ENCODE data around the gene BNC2. TPM values are rescaled to one million over a fixed set of nuclear protein-coding genes. Genes with fewer than 3 reads are reported as not detected.

The BNC2 gene
- total and polyA plus RNA-seq, 2 of the 4 experiments (the other 2 are of a cell fraction), result 15.5 to 45.2 TPM

DNA sequence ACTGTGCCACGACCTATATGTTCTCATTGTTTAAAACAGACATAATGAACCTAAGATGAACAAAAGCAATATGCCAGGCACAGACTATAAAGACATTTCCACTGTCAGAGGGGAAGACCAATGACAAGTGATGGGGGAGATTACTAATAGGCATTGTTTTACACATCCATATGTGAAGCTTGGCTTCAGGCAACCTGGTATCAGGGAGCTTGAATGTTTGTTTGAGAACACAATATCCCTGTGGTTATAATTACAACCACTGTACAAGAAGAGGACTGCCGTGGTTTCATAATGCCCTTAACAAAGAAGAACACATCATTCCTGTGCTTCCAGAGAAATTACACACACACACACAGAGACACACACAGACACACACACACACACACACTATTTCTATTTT, 385.7 kb downstream of the BNC2 start:
- Histone ChIP-seq H4K20me1 (ENCODE audit: insufficient read depth, low read length) (no peaks in the 10 kb centered on the region), H3K36me3 (ENCODE audit: control insufficient read depth, insufficient read depth, low read length) (no peaks in the 10 kb centered on the region), H3K14ac (replicated peaks; ENCODE audit: low read depth, low read length) (no peak overlapping the region; the same call in 1 of the 2 replicates), H3K79me1 (ENCODE audit: low read depth in 1 of 2, low read length in 2 of 2) (peaks cover 17 to 25% of the 10 kb centered on the region in 2 experiments; a peak in 3 of 4 replicates), H3K27ac (ENCODE audit: insufficient read depth, low read length) (no peak overlapping the region), H2BK120ac (ENCODE audit: low read depth, low read length) (no peak overlapping the region), H3K4ac (ENCODE audit: low read depth, low read length) (no peak overlapping the region), H4K91ac (ENCODE audit: insufficient read depth, low read depth, low read length) (no peak overlapping the region), H3K9me3 (ENCODE audit: control insufficient read depth, insufficient read depth, low read length) (no peaks in the 10 kb centered on the region), H3K4me1 (ENCODE audit: control insufficient read depth, insufficient read depth, low read length) (peaks cover 8% of the 10 kb centered on the region), H2AFZ (replicated peaks; ENCODE audit: low read length, poor library complexity) (no peak overlapping the region), H3K4me2 (ENCODE audit: low read depth, low read length) (no peak overlapping the region), H3K4me3 (ENCODE audit: insufficient read depth, low read depth, low read length) (no peak overlapping the region), H3K56ac (ENCODE audit: extremely low read depth, insufficient read depth, low read length) (no peak overlapping the region), H3K9ac (ENCODE audit: low read depth, low read length) (no peak overlapping the region), H3K27me3 (ENCODE audit: control insufficient read depth, insufficient read depth, low read length) (no peaks in the 10 kb centered on the region), H2AK9ac (replicated peaks; ENCODE audit: low read depth, low read length, poor library complexity) (no peak overlapping the region), H3K9me1 (ENCODE audit: insufficient read depth, low read length) (no peaks in the 10 kb centered on the region; the same call in 1 of the 2 replicates), H4K8ac (ENCODE audit: low read depth in 2 of 2, low read length in 2 of 2) (no peak overlapping the region), H2AK5ac (ENCODE audit: low read depth, low read length) (no peak overlapping the region), H3K18ac (ENCODE audit: low read depth, low read length) (no peak overlapping the region), H3K23ac (ENCODE audit: low read depth, low read length) (no peak overlapping the region), H4K5ac (ENCODE audit: low read depth, low read length) (no peak overlapping the region), H2BK5ac (ENCODE audit: low read depth, low read length, poor library complexity, severe bottlenecking) (no peak overlapping the region), H2BK15ac (ENCODE audit: low read depth, low read length) (no peak overlapping the region), H2BK20ac (ENCODE audit: low read depth, low read length) (no peak overlapping the region)
- in situ Hi-C loops (cut with MboI; ENCODE audit: low sequenced_read_pairs) (loop anchor here (25.0 kb wide), 1 partner anchor 978 kb away; no protein-coding TSS in a partner anchor), intact Hi-C loops (cut with micrococcal nuclease) (no loop called here), dilution Hi-C loops (cut with HindIII; ENCODE audit: low sequenced_read_pairs, unreplicated experiment) (no loop called here)
- TF ChIP-seq, protein P1, sequence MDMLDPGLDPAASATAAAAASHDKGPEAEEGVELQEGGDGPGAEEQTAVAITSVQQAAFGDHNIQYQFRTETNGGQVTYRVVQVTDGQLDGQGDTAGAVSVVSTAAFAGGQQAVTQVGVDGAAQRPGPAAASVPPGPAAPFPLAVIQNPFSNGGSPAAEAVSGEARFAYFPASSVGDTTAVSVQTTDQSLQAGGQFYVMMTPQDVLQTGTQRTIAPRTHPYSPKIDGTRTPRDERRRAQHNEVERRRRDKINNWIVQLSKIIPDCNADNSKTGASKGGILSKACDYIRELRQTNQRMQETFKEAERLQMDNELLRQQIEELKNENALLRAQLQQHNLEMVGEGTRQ (IDR thresholded peaks at IDR 0.05; ENCODE audit: low read depth, low read length), result no peak
- TF ChIP-seq RAD21 (IDR thresholded peaks at IDR 0.05; ENCODE audit: low read length) (no peak), RFX5 (IDR thresholded peaks at IDR 0.05; ENCODE audit: low read depth, low read length) (no peak), CHD1 (IDR thresholded peaks at IDR 0.05; ENCODE audit: low read depth, low read length) (no peak), FOS (IDR thresholded peaks at IDR 0.05; ENCODE audit: low read depth, low read length) (no peak), SMC3 (IDR thresholded peaks at IDR 0.05; ENCODE audit: low read depth, low read length) (no peak), BHLHE40 (IDR thresholded peaks at IDR 0.05; ENCODE audit: low read depth, low read length) (no peak), MXI1 (IDR thresholded peaks at IDR 0.05; ENCODE audit: borderline replicate concordance, low read depth, low read length) (no peak), CEBPB (IDR thresholded peaks at IDR 0.05; ENCODE audit: low read depth, low read length) (no peak), RCOR1 (IDR thresholded peaks at IDR 0.05; ENCODE audit: insufficient replicate concordance, low read length) (no peak), MAFK (IDR thresholded peaks at IDR 0.05; ENCODE audit: low read depth, low read length) (no peak), NFE2L2 (IDR thresholded peaks at IDR 0.05; ENCODE audit: low read depth, low read length) (no peak), MAZ (IDR thresholded peaks at IDR 0.05; ENCODE audit: borderline replicate concordance, low read depth, low read length) (no peak)
- TF ChIP-seq, protein P2, sequence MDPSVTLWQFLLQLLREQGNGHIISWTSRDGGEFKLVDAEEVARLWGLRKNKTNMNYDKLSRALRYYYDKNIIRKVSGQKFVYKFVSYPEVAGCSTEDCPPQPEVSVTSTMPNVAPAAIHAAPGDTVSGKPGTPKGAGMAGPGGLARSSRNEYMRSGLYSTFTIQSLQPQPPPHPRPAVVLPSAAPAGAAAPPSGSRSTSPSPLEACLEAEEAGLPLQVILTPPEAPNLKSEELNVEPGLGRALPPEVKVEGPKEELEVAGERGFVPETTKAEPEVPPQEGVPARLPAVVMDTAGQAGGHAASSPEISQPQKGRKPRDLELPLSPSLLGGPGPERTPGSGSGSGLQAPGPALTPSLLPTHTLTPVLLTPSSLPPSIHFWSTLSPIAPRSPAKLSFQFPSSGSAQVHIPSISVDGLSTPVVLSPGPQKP (IDR thresholded peaks at IDR 0.05; ENCODE audit: borderline replicate concordance, low read depth, low read length), result no peak
- TF ChIP-seq, protein P3, sequence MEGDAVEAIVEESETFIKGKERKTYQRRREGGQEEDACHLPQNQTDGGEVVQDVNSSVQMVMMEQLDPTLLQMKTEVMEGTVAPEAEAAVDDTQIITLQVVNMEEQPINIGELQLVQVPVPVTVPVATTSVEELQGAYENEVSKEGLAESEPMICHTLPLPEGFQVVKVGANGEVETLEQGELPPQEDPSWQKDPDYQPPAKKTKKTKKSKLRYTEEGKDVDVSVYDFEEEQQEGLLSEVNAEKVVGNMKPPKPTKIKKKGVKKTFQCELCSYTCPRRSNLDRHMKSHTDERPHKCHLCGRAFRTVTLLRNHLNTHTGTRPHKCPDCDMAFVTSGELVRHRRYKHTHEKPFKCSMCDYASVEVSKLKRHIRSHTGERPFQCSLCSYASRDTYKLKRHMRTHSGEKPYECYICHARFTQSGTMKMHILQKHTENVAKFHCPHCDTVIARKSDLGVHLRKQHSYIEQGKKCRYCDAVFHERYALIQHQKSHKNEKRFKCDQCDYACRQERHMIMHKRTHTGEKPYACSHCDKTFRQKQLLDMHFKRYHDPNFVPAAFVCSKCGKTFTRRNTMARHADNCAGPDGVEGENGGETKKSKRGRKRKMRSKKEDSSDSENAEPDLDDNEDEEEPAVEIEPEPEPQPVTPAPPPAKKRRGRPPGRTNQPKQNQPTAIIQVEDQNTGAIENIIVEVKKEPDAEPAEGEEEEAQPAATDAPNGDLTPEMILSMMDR (conservative IDR thresholded peaks at IDR 0.05; ENCODE audit: low read depth, low read length), result no peak
- DNase-seq (peak; percentile 52), ATAC-seq (ENCODE audit: low read depth) (peak; percentile 49)
- CTCF ChIA-PET, result no interaction called here
- WGBS, 2 experiments (ENCODE audit: extremely low coverage in 2 of 2, insufficient read length in 1 of 2), result no CpG with 5 or more reads among the region's 2 CpGs
- no TSS peak for BruUV-seq (replicated peaks)
- POLR2A ChIA-PET (ENCODE audit: unreplicated experiment), result no interaction called here
